ENCODE measurements around the gene TUBAL3. TPM values are rescaled to one million over a fixed set of nuclear protein-coding genes. Genes with fewer than 3 reads are reported as not detected.

TUBAL3 gene
- total RNA-seq, 1 experiment from 2014 or later: 0.15 TPM

DNA sequence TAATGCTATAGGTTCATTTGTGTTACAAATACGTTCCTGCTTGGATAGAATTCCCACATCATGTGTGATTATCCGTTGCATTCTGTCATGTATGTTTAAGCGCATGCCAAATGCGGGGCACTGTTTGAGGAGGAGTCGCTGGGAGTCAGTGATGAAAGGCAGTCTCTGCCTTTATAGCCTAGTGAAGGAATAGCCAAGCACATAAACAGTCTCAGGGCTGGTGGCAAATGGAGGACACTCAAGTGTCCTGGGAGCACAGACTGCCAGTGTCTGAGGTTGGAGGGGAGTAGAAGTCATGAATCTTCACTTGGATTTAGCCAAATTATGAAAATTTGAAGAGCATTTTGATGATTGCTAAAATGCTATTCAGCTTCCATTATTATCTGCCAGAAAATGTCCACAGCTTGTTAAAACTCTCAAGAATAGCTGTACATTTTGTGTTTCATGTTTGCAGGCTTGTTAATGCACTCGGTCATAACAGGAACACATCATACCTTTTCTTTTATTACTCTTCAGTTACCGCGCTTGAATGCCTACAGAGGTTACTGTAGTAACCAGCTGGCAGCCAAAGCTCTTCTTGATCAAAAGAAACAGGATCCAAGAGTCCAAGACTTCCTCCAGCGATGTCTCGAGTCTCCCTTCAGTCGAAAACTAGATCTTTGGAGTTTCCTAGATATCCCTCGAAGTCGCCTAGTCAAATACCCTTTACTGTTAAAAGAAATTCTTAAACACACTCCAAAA, 49.3 kb upstream of the TUBAL3 start:
- ATAC-seq: no peak
- no peak for DNase-seq (ENCODE audit: low spot score)
- H3K27ac Mint-ChIP-seq: peak overlapping the region; percentile 34; the same call in 1 of the 2 replicates
- H3K36me3 Mint-ChIP-seq: peaks cover 70% of the 10 kb centered on the region
- H3K4me1 Mint-ChIP-seq: peaks cover 14% of the 10 kb centered on the region
- no peaks in the 10 kb centered on the region for H3K9me3 Mint-ChIP-seq
- ChIA-PET POLR2A (no interaction called here), CTCF (interaction anchor here (1.6 to 2.7 kb wide), 2 partner anchors 136 to 169 kb away, joined by 6 read pairs; no protein-coding TSS in a partner anchor)
- H3K27me3 Mint-ChIP-seq (ENCODE audit: low read depth): no peaks in the 10 kb centered on the region
- TF ChIP-seq MYBL2 (CRISPR knock-in tag; IDR thresholded peaks at IDR 0.05) (no peak), GABPB1 (CRISPR knock-in tag; IDR thresholded peaks at IDR 0.05) (no peak), TEAD1 (CRISPR knock-in tag; IDR thresholded peaks at IDR 0.05) (no peak), TCF7 (CRISPR knock-in tag; IDR thresholded peaks at IDR 0.05; ENCODE audit: low read depth) (no peak), NFYB (CRISPR knock-in tag; conservative IDR thresholded peaks at IDR 0.05; ENCODE audit: low read depth) (no peak), CREB1 (CRISPR knock-in tag; IDR thresholded peaks at IDR 0.05) (no peak), ZNF416 (CRISPR knock-in tag; IDR thresholded peaks at IDR 0.05) (no peak)
- TF ChIP-seq, protein P1, sequence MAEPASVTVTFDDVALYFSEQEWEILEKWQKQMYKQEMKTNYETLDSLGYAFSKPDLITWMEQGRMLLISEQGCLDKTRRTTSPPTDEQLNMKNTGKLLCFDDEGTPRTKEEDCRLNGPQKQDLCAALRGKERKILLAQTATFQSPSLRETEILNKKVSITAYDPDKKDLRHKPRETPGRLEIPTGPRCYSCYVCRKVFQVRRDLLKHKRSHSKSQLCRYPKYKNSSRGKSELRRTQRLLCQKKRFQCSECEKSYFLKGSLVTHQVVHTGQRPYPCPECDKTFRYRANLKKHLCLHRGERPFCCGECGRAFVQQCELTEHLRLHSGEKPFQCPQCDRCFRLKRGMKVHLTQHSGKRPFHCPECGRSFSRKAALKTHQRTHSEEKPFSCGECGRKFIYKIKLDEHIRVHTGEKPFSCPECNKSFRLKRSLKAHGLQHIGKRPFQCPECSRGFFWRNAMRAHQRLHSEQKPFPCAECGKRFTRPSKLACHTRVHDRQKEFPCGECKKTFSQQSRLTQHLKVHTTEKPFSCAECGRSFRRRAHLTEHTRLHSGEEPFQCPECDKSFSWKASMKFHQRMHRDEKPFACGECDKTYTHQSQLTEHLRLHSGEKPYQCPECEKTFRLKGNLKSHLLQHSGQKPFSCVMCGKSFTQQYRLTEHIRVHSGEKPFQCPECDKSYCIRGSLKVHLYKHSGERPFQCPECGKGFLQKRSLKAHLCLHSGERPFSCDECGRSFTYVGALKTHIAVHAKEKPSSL (CRISPR knock-in tag; conservative IDR thresholded peaks at IDR 0.05): no peak
- TF ChIP-seq, protein P2, sequence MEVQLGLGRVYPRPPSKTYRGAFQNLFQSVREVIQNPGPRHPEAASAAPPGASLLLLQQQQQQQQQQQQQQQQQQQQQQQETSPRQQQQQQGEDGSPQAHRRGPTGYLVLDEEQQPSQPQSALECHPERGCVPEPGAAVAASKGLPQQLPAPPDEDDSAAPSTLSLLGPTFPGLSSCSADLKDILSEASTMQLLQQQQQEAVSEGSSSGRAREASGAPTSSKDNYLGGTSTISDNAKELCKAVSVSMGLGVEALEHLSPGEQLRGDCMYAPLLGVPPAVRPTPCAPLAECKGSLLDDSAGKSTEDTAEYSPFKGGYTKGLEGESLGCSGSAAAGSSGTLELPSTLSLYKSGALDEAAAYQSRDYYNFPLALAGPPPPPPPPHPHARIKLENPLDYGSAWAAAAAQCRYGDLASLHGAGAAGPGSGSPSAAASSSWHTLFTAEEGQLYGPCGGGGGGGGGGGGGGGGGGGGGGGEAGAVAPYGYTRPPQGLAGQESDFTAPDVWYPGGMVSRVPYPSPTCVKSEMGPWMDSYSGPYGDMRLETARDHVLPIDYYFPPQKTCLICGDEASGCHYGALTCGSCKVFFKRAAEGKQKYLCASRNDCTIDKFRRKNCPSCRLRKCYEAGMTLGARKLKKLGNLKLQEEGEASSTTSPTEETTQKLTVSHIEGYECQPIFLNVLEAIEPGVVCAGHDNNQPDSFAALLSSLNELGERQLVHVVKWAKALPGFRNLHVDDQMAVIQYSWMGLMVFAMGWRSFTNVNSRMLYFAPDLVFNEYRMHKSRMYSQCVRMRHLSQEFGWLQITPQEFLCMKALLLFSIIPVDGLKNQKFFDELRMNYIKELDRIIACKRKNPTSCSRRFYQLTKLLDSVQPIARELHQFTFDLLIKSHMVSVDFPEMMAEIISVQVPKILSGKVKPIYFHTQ (CRISPR knock-in tag; IDR thresholded peaks at IDR 0.05): no peak
- TF ChIP-seq, protein P3, sequence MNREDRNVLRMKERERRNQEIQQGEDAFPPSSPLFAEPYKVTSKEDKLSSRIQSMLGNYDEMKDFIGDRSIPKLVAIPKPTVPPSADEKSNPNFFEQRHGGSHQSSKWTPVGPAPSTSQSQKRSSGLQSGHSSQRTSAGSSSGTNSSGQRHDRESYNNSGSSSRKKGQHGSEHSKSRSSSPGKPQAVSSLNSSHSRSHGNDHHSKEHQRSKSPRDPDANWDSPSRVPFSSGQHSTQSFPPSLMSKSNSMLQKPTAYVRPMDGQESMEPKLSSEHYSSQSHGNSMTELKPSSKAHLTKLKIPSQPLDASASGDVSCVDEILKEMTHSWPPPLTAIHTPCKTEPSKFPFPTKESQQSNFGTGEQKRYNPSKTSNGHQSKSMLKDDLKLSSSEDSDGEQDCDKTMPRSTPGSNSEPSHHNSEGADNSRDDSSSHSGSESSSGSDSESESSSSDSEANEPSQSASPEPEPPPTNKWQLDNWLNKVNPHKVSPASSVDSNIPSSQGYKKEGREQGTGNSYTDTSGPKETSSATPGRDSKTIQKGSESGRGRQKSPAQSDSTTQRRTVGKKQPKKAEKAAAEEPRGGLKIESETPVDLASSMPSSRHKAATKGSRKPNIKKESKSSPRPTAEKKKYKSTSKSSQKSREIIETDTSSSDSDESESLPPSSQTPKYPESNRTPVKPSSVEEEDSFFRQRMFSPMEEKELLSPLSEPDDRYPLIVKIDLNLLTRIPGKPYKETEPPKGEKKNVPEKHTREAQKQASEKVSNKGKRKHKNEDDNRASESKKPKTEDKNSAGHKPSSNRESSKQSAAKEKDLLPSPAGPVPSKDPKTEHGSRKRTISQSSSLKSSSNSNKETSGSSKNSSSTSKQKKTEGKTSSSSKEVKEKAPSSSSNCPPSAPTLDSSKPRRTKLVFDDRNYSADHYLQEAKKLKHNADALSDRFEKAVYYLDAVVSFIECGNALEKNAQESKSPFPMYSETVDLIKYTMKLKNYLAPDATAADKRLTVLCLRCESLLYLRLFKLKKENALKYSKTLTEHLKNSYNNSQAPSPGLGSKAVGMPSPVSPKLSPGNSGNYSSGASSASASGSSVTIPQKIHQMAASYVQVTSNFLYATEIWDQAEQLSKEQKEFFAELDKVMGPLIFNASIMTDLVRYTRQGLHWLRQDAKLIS (CRISPR knock-in tag; IDR thresholded peaks at IDR 0.05; ENCODE audit: borderline replicate concordance): no peak
- TF ChIP-seq, protein P4, sequence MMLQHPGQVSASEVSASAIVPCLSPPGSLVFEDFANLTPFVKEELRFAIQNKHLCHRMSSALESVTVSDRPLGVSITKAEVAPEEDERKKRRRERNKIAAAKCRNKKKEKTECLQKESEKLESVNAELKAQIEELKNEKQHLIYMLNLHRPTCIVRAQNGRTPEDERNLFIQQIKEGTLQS (CRISPR knock-in tag; conservative IDR thresholded peaks at IDR 0.05): no peak
- TF ChIP-seq, protein P5, sequence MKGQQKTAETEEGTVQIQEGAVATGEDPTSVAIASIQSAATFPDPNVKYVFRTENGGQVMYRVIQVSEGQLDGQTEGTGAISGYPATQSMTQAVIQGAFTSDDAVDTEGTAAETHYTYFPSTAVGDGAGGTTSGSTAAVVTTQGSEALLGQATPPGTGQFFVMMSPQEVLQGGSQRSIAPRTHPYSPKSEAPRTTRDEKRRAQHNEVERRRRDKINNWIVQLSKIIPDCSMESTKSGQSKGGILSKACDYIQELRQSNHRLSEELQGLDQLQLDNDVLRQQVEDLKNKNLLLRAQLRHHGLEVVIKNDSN (CRISPR knock-in tag; IDR thresholded peaks at IDR 0.05): no peak
- no peak overlapping the region for H3K4me3 Mint-ChIP-seq

DNA sequence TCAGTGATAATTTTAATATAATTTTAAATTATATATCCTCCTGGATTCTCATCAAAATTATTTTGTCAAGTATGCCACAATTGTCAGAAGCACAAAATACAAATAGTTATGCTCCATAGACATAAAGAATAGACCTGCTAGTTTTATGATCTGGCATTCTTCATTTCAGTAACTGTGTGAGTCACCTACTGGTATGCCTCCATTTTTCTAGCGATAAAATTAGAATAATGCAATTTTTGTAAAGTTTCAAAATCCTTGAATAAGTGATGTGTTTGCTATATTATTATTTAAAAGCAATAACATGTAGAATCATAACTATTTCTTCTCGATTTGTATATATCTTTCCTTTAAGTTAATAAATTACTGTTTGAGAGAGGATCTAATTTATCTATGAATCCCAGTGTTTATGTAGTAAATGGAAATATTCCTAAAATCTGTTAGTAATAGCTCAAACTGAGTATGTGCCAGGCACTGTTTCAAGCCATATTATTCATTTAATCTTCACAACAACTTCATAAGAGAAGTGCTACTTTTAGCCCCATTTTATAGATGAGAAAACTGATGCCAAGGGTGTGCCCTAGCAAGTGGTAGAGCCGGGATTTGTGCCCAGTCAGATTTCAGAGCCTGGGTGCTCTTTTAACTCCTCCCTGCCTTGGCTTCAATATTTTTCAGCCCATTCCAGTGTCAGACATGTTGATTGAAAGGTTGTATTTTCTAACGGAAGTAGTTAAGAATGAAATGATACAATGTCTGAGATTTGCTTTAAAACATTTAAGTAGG, 46.2 kb upstream of the TUBAL3 start:
- no peaks in the 10 kb centered on the region for H3K9me3 Mint-ChIP-seq
- peaks cover 43% of the 10 kb centered on the region for H3K36me3 Mint-ChIP-seq
- H3K27ac Mint-ChIP-seq: peak overlapping the region; percentile 53; the same call in 1 of the 2 replicates
- CTCF ChIA-PET: no interaction called here
- H3K4me1 Mint-ChIP-seq: peaks cover 36% of the 10 kb centered on the region
- H3K27me3 Mint-ChIP-seq (ENCODE audit: low read depth): no peaks in the 10 kb centered on the region
- H3K4me3 Mint-ChIP-seq: no peak overlapping the region
- DNase-seq (ENCODE audit: low spot score): no peak
- POLR2A ChIA-PET: no interaction called here
- ATAC-seq: no peak
- TF ChIP-seq GTF2I (CRISPR knock-in tag; conservative IDR thresholded peaks at IDR 0.05) (no peak), FOXJ3 (CRISPR knock-in tag; IDR thresholded peaks at IDR 0.05; ENCODE audit: borderline replicate concordance) (no peak), RELA (CRISPR knock-in tag; IDR thresholded peaks at IDR 0.05; ENCODE audit: borderline replicate concordance) (no peak)
- TF ChIP-seq, protein P6, sequence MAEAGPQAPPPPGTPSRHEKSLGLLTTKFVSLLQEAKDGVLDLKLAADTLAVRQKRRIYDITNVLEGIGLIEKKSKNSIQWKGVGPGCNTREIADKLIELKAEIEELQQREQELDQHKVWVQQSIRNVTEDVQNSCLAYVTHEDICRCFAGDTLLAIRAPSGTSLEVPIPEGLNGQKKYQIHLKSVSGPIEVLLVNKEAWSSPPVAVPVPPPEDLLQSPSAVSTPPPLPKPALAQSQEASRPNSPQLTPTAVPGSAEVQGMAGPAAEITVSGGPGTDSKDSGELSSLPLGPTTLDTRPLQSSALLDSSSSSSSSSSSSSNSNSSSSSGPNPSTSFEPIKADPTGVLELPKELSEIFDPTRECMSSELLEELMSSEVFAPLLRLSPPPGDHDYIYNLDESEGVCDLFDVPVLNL (CRISPR knock-in tag; IDR thresholded peaks at IDR 0.05; ENCODE audit: borderline replicate concordance, low read depth): no peak
- TF ChIP-seq, protein P2 (CRISPR knock-in tag; IDR thresholded peaks at IDR 0.05): no peak

Data from WTC11 (cell line).